H1 (cell line): ENCODE results near the gene SEC23IP. TPM values are rescaled to one million over a fixed set of nuclear protein-coding genes. Genes with fewer than 3 reads are reported as not detected.

Experiments
- CTCF ChIA-PET: fragments of 300-600 bp; sonication (Branson Sonifier 250); formaldehyde crosslinking; loops from one replicate; lab custom pipeline; 2021; ENCODE audit not compliant: partially characterized antibody; lab: Charles Lee
- POLR2A ChIA-PET: fragments of 300-600 bp; sonication (Branson Sonifier 250); formaldehyde crosslinking; loops from one replicate; lab custom pipeline; 2021; ENCODE audit warnings: inconsistent platforms; ENCODE audit not compliant: partially characterized antibody; lab: Charles Lee
- DNase-seq, 2 experiments: peaks; one replicate each; pipeline versions ENCODE4 v3.0.0 to v3.0.0-alpha.2; 2010 to 2022; ENCODE audit warnings: low spot score in 2 of 2, low read depth in 1 of 2, mixed read lengths in 1 of 2
- FAIRE-seq: peaks from 2 replicates; lab custom pipeline; 2011; peaks lifted over from hg19 to GRCh38; lab: Jason Lieb, UNC
- H2AFZ ChIP-seq: 2 replicates; pipeline ENCODE4 v1.8.1; 2012; ENCODE audit warnings: low read length, inconsistent platforms
- H2AK5ac ChIP-seq: 2 replicates; pipeline ENCODE4 v1.6.1; 2013; ENCODE audit warnings: low read depth, low read length
- H2BK120ac ChIP-seq: replicated peaks from 2 replicates; pipeline ENCODE3; 2013; ENCODE audit warnings: low read depth, low read length, inconsistent platforms
- H2BK12ac ChIP-seq: 2 replicates; pipeline ENCODE4 v1.6.1; 2013; ENCODE audit warnings: low read depth, low read length
- H2BK15ac ChIP-seq: 2 replicates; pipeline ENCODE4 v1.6.1; 2013; ENCODE audit warnings: low read length
- H2BK20ac ChIP-seq: 2 replicates; pipeline ENCODE4 v1.6.1; 2013; ENCODE audit warnings: low read length
- H2BK5ac ChIP-seq: 2 replicates; pipeline ENCODE4 v1.6.1; 2013; ENCODE audit warnings: low read depth, low read length
- H3K14ac ChIP-seq: 2 replicates; pipeline ENCODE4 v1.6.1; 2013; ENCODE audit warnings: inconsistent platforms; ENCODE audit not compliant: insufficient read length
- H3K18ac ChIP-seq: 2 replicates; pipeline ENCODE4 v1.6.1; 2013; ENCODE audit warnings: low read length; ENCODE audit errors: extremely low read depth
- H3K23ac ChIP-seq: 2 replicates; pipeline ENCODE4 v1.6.1; 2013; ENCODE audit warnings: inconsistent platforms; ENCODE audit not compliant: insufficient read length
- H3K23me2 ChIP-seq: 2 replicates; pipeline ENCODE4 v1.6.1; 2013; ENCODE audit warnings: low read depth, low read length
- H3K27ac ChIP-seq: 2 replicates; pipeline ENCODE4 v1.6.1; 2011; ENCODE audit warnings: low read depth, low read length, inconsistent platforms
- H3K27me3 ChIP-seq, 4 experiments: replicated peaks in 1 of 4; 1 replicate in 1 of 4; 2 replicates in 3 of 4; pipeline versions ENCODE4 v1.6.1 to v1.8.1; 2011 to 2013; ENCODE audit warnings: low read length in 3 of 4, mild to moderate bottlenecking in 3 of 4, inconsistent platforms in 2 of 4, mixed read lengths in 2 of 4, moderate library complexity in 1 of 4; ENCODE audit not compliant: control insufficient read depth in 3 of 4, insufficient read depth in 3 of 4; ENCODE audit errors: extremely low read depth in 1 of 4
- H3K36me3 ChIP-seq, 4 experiments: 2 replicates each; pipeline versions ENCODE4 v1.6.1 to v1.8.1; 2011 to 2013; ENCODE audit warnings: mild to moderate bottlenecking in 4 of 4, low read length in 3 of 4, moderate library complexity in 2 of 4, control low read depth in 1 of 4, inconsistent platforms in 1 of 4; ENCODE audit not compliant: insufficient read depth in 4 of 4, control insufficient read depth in 2 of 4
- H3K4ac ChIP-seq: replicated peaks from 2 replicates; pipeline ENCODE3; 2013; ENCODE audit warnings: low read length, low read depth, mixed read lengths, inconsistent platforms; ENCODE audit not compliant: insufficient read length
- H3K4me1 ChIP-seq, 4 experiments: replicated peaks in 1 of 4; 1 replicate in 1 of 4; 2 replicates in 3 of 4; pipeline versions ENCODE4 v1.6.1 to v1.8.1; 2011 to 2013; ENCODE audit warnings: low read length in 3 of 4, inconsistent platforms in 2 of 4, mixed read lengths in 1 of 4; ENCODE audit not compliant: insufficient read depth in 4 of 4, control insufficient read depth in 3 of 4
- H3K4me2 ChIP-seq, 2 experiments: 2 replicates each; pipeline versions ENCODE4 v1.6.1 to v1.8.1; 2011 to 2013; ENCODE audit warnings: low read depth in 2 of 2, low read length in 2 of 2, control low read depth in 1 of 2, inconsistent platforms in 1 of 2, mild to moderate bottlenecking in 1 of 2; ENCODE audit not compliant: insufficient read depth in 1 of 2
- H3K4me3 ChIP-seq, 4 experiments: fragments of 200-600, 300-600 bp in 1 of 4; sonication (generic), shearing (Covaris generic), sonication (Bioruptor Twin) in 1 of 4; 2 replicates each; pipeline versions ENCODE4 v1.5.1 to v1.8.1; 2011 to 2016; ENCODE audit warnings: low read length in 4 of 4, low read depth in 3 of 4, control low read depth in 2 of 4, inconsistent platforms in 2 of 4, mild to moderate bottlenecking in 2 of 4, mixed read lengths in 1 of 4, moderate library complexity in 1 of 4; ENCODE audit not compliant: insufficient read depth in 2 of 4; ENCODE audit errors: extremely low read depth in 1 of 4
- H3K56ac ChIP-seq: replicated peaks from 2 replicates; pipeline ENCODE3; 2013; ENCODE audit warnings: low read depth, mild to moderate bottlenecking, mixed read lengths, low read length, inconsistent platforms; ENCODE audit not compliant: insufficient read length
- H3K79me1 ChIP-seq: 2 replicates; pipeline ENCODE4 v1.6.1; 2013; ENCODE audit warnings: low read depth, low read length, control low read depth
- H3K79me2 ChIP-seq, 2 experiments: 2 replicates each; pipeline versions ENCODE4 v1.6.1 to v1.8.1; 2012 to 2013; ENCODE audit warnings: low read length in 2 of 2, mild to moderate bottlenecking in 2 of 2, inconsistent platforms in 1 of 2; ENCODE audit not compliant: insufficient read depth in 2 of 2, control insufficient read depth in 1 of 2
- H3K9ac ChIP-seq, 4 experiments: replicated peaks in 1 of 4; 1 replicate in 1 of 4; 2 replicates in 3 of 4; pipeline versions ENCODE4 v1.6.1 to v1.8.1; 2011 to 2013; ENCODE audit warnings: low read depth in 3 of 4, low read length in 3 of 4, control low read depth in 2 of 4, mild to moderate bottlenecking in 2 of 4, moderate library complexity in 2 of 4, inconsistent platforms in 1 of 4; ENCODE audit errors: extremely low read depth in 1 of 4
- H3K9me3 ChIP-seq, 2 experiments: 2 replicates each; pipeline versions ENCODE4 v1.6.1 to v1.8.1; 2012 to 2013; ENCODE audit warnings: mild to moderate bottlenecking in 2 of 2, moderate library complexity in 2 of 2, control low read depth in 1 of 2, inconsistent platforms in 1 of 2, low read depth in 1 of 2, low read length in 1 of 2, mixed read lengths in 1 of 2; ENCODE audit not compliant: insufficient read depth in 2 of 2
- H4K20me1 ChIP-seq, 2 experiments: replicated peaks in 1 of 2; 2 replicates each; pipeline versions ENCODE3 to v1.8.1; 2011 to 2013; ENCODE audit warnings: inconsistent platforms in 2 of 2, low read length in 2 of 2, mild to moderate bottlenecking in 1 of 2; ENCODE audit not compliant: insufficient read depth in 2 of 2, control insufficient read depth in 1 of 2
- H4K5ac ChIP-seq: 2 replicates; pipeline ENCODE4 v1.6.1; 2013; ENCODE audit warnings: low read length, low read depth, mixed read lengths, inconsistent platforms; ENCODE audit not compliant: insufficient read length
- H4K8ac ChIP-seq: 2 replicates; pipeline ENCODE4 v1.8.0; 2013; ENCODE audit warnings: mild to moderate bottlenecking, moderate library complexity, low read length, inconsistent platforms; ENCODE audit not compliant: insufficient read depth; ENCODE audit errors: extremely low read depth
- H4K91ac ChIP-seq: replicated peaks from 2 replicates; pipeline ENCODE3; 2013; ENCODE audit warnings: low read length, mixed read lengths, inconsistent platforms; ENCODE audit not compliant: insufficient read length
- CEBPB ChIP-seq: IDR thresholded peaks from 2 replicates; pipeline ENCODE4 v1.6.1; 2012; ENCODE audit warnings: low read depth, low read length
- E2F6 ChIP-seq: IDR thresholded peaks from 2 replicates; pipeline ENCODE4 v1.6.1; 2012; ENCODE audit warnings: inconsistent platforms
- EZH2 ChIP-seq: fragments of 200-600 bp; sonication (generic); IDR thresholded peaks from 2 replicates; pipeline ENCODE4 v1.7.1; 2012; ENCODE audit warnings: low read depth, mild to moderate bottlenecking, moderate library complexity, low read length, inconsistent platforms; ENCODE audit not compliant: severe bottlenecking
- FOSL1 ChIP-seq: IDR thresholded peaks from 2 replicates; pipeline ENCODE4 v1.6.1; 2011; ENCODE audit warnings: mild to moderate bottlenecking, low read depth, low read length, moderate library complexity; ENCODE audit not compliant: insufficient read depth
- MAX ChIP-seq: IDR thresholded peaks from 2 replicates; pipeline ENCODE4 v1.6.1; 2012; ENCODE audit warnings: inconsistent platforms
- POU5F1 ChIP-seq: IDR thresholded peaks from 2 replicates; pipeline ENCODE4 v1.6.1; 2011; ENCODE audit warnings: low read depth, mild to moderate bottlenecking, low read length, moderate library complexity
- SP1 ChIP-seq: IDR thresholded peaks from 2 replicates; pipeline ENCODE4 v1.6.1; 2011; ENCODE audit warnings: low read depth, low read length
- TAF1 ChIP-seq: IDR thresholded peaks from 2 replicates; pipeline ENCODE4 v1.6.1; 2011; ENCODE audit warnings: mild to moderate bottlenecking, low read depth, low read length
- TBP ChIP-seq: IDR thresholded peaks from 2 replicates; pipeline ENCODE4 v1.6.1; 2011; ENCODE audit warnings: low read depth, low read length, improper control_type of control experiment
- WGBS, 2 experiments: shearing (Covaris generic) in 1 of 2; methylation state at CpG; one replicate each; pipeline versions ENCODE4 v1.1.6 to v1.1.7; 2013 to 2015; ENCODE audit warnings: low lambda C conversion rate in 2 of 2, mixed read lengths in 2 of 2, inconsistent platforms in 1 of 2, low coverage in 1 of 2, missing lambda C conversion rate in 1 of 2; ENCODE audit not compliant: insufficient replicate concordance in 2 of 2, insufficient coverage in 1 of 2, insufficient read length in 1 of 2; ENCODE audit errors: extremely low coverage in 1 of 2, missing lambda C conversion rate in 1 of 2; 5-methylcytosine and 5-hydroxymethylcytosine counted together
- polyA plus RNA-seq, 7 experiments: library from polyadenylated mRNA; depleted of rRNA in 3 of 7; stranded (reverse) in 5 of 7; unstranded in 2 of 7; fragments of >200 nt in 5 of 7; fragments of 200-250 nt in 2 of 7; gene quantifications; 1 replicate in 5 of 7; 2 replicates in 1 of 7; 4 replicates in 1 of 7; pipeline versions ENCODE4 v1.2.1 to v1.2.3, GENCODE V29; 2011 to 2013; ENCODE audit warnings: missing spikeins in 2 of 7, mixed read lengths in 2 of 7
- total RNA-seq: library from RNA; stranded (reverse); fragmentation: NEBNext Ultra II Directional; extraction: Animal tissue kit (Norgen Biotek cat#: 25700); gene quantifications from 2 replicates; pipeline ENCODE4 v1.2.1, GENCODE V29; 2021

Gene SEC23IP
- total and polyA plus RNA-seq, 2 of the 8 experiments (the other 6 are each of a cell fraction or from before 2014, with no cell fraction given), result 29.0 to 105 TPM

GRCh38 chr10:119878524-119878923 lies 14.0 kb upstream of the SEC23IP start:
- FAIRE-seq (no peak), DNase-seq (no peak)
- no peaks in the 10 kb centered on the region for H3K27me3 ChIP-seq
- ChIA-PET POLR2A (no interaction called here), CTCF (no interaction called here)
- no peak overlapping the region for H4K91ac ChIP-seq
- H2BK20ac ChIP-seq, result no peak overlapping the region
- no peak overlapping the region for H3K18ac ChIP-seq
- H3K4me2 ChIP-seq, result no peak overlapping the region
- H2BK12ac ChIP-seq, result no peak overlapping the region
- no peaks in the 10 kb centered on the region for H3K4me1 ChIP-seq
- H3K27ac ChIP-seq, result no peak overlapping the region
- H3K79me2 ChIP-seq, result no peaks in the 10 kb centered on the region
- no peaks in the 10 kb centered on the region for H3K9me3 ChIP-seq
- no peak overlapping the region for H3K4ac ChIP-seq
- no peak overlapping the region for H2BK120ac ChIP-seq
- no peaks in the 10 kb centered on the region for H4K20me1 ChIP-seq
- no peak overlapping the region for H3K14ac ChIP-seq
- no peak overlapping the region for H3K56ac ChIP-seq
- H3K79me1 ChIP-seq, result no peaks in the 10 kb centered on the region
- H3K36me3 ChIP-seq, result no peaks in the 10 kb centered on the region
- H4K8ac ChIP-seq, result no peak overlapping the region
- H2AK5ac ChIP-seq, result no peak overlapping the region
- H2BK15ac ChIP-seq, result no peak overlapping the region
- H2AFZ ChIP-seq, result no peak overlapping the region
- no peak overlapping the region for H3K9ac ChIP-seq
- WGBS, 2 experiments, result 88% methylated on average over 2 of the region's 2 CpGs; no CpG with 5 or more reads in 1 of the 2 experiments
- no peak overlapping the region for H2BK5ac ChIP-seq
- H4K5ac ChIP-seq, result no peak overlapping the region
- no peak overlapping the region for H3K23ac ChIP-seq
- no peaks in the 10 kb centered on the region; the same call in 1 of the 2 replicates for H3K23me2 ChIP-seq
- H3K4me3 ChIP-seq, result no peak overlapping the region
- no peak for TF ChIP-seq CEBPB
- TF ChIP-seq E2F6, result no peak
- no peak for TF ChIP-seq MAX
- no peak for TF ChIP-seq TAF1
- no peak for TF ChIP-seq EZH2
- TF ChIP-seq SP1, result no peak
- no peak for TF ChIP-seq TBP
- no peak for TF ChIP-seq FOSL1
- no peak for TF ChIP-seq POU5F1
